Bronchial epithelial cell (primary cell): Measurements from ENCODE around the gene SNRNP48. TPM values are rescaled to one million over a fixed set of nuclear protein-coding genes. Genes with fewer than 3 reads are reported as not detected.

Source experiments
- DNase-seq: peaks from one replicate; pipeline ENCODE4 v3.0.0-alpha.2; 2010; ENCODE audit warnings: low read depth
- FAIRE-seq: peaks from 2 replicates; lab custom pipeline; 2011; peaks lifted over from hg19 to GRCh38; lab: Jason Lieb, UNC
- H3K27me3 ChIP-seq: 2 replicates; pipeline ENCODE4 v1.5.1; 2011; ENCODE audit warnings: low read length; ENCODE audit not compliant: control insufficient read depth, insufficient read depth
- H3K36me3 ChIP-seq: 2 replicates; pipeline ENCODE4 v1.5.1; 2011; ENCODE audit warnings: low read length; ENCODE audit not compliant: control insufficient read depth, insufficient read depth
- H3K4me3 ChIP-seq: 2 replicates; pipeline ENCODE4 v1.5.1; 2011; ENCODE audit warnings: mild to moderate bottlenecking, low read depth, low read length, control low read depth
- CTCF ChIP-seq: IDR thresholded peaks from 2 replicates; pipeline ENCODE4 v1.5.1; 2011; ENCODE audit warnings: mild to moderate bottlenecking, moderate library complexity, low read length, control low read depth, inconsistent platforms; ENCODE audit not compliant: insufficient read depth, severe bottlenecking
- total RNA-seq: library from RNA; depleted of rRNA; stranded (reverse); fragments of >200 nt; gene quantifications from 2 replicates; pipeline ENCODE4 v1.2.1, GENCODE V29; 2014

The SNRNP48 gene
- total RNA-seq, 1 donor from 2014 or later: 10.0 TPM

- Histone ChIP-seq H3K4me3 (no peak overlapping the region), H3K36me3 (peaks cover 53% of the 10 kb centered on the region), H3K27me3 (no peaks in the 10 kb centered on the region)
- no peak for TF ChIP-seq CTCF
- DNase-seq (no peak), FAIRE-seq (peak; percentile 40)
These were observed 20.9 kb upstream of the SNRNP48 start for GRCh38 chr6:7569082-7569481.

GRCh38 chr6:7572213-7572943 is 17.6 kb upstream of the SNRNP48 start:
- Histone ChIP-seq H3K36me3 (peaks cover 51% of the 10 kb centered on the region), H3K4me3 (no peak overlapping the region), H3K27me3 (no peaks in the 10 kb centered on the region)
- DNase-seq: no peak
- FAIRE-seq: no peak
- TF ChIP-seq CTCF: no peak

- no peak for TF ChIP-seq CTCF
- Histone ChIP-seq H3K4me3 (no peak overlapping the region), H3K27me3 (no peaks in the 10 kb centered on the region), H3K36me3 (peaks cover 46% of the 10 kb centered on the region)
- no peak for FAIRE-seq
- no peak for DNase-seq
These were observed 15.5 kb upstream of the SNRNP48 start for GRCh38 chr6:7574500-7574899.

- FAIRE-seq (no peak), DNase-seq (no peak)
- Histone ChIP-seq H3K36me3 (peaks cover 49% of the 10 kb centered on the region), H3K4me3 (no peak overlapping the region), H3K27me3 (no peaks in the 10 kb centered on the region)
- TF ChIP-seq CTCF: no peak
These were observed 11.5 kb upstream of the SNRNP48 start for GRCh38 chr6:7578516-7578915.

GRCh38 chr6:7578931-7579330 is 11.1 kb upstream of the SNRNP48 start:
- FAIRE-seq (no peak), DNase-seq (no peak)
- no peak for TF ChIP-seq CTCF

GRCh38 chr6:7579851-7580250 is 10.1 kb upstream of the SNRNP48 start:
- no peak for TF ChIP-seq CTCF
- FAIRE-seq (no peak), DNase-seq (no peak)
- no peaks in the 10 kb centered on the region for H3K27me3 ChIP-seq
- H3K36me3 ChIP-seq: peaks cover 54% of the 10 kb centered on the region
- no peak overlapping the region for H3K4me3 ChIP-seq

More at GRCh38 chr6:7578931-7579330, 11.1 kb upstream of the SNRNP48 start:
- peaks cover 50% of the 10 kb centered on the region for H3K36me3 ChIP-seq
- H3K27me3 ChIP-seq: no peaks in the 10 kb centered on the region
- H3K4me3 ChIP-seq: no peak overlapping the region
